ENCODE measurements around the gene STMN1. TPM values are rescaled to one million over a fixed set of nuclear protein-coding genes. Genes with fewer than 3 reads are reported as not detected.

Gene STMN1
- total and polyA plus RNA-seq, 2 of the 8 experiments (the other 6 are each of a cell fraction or from before 2014, with no cell fraction given) = 116 to 564 TPM

DNA sequence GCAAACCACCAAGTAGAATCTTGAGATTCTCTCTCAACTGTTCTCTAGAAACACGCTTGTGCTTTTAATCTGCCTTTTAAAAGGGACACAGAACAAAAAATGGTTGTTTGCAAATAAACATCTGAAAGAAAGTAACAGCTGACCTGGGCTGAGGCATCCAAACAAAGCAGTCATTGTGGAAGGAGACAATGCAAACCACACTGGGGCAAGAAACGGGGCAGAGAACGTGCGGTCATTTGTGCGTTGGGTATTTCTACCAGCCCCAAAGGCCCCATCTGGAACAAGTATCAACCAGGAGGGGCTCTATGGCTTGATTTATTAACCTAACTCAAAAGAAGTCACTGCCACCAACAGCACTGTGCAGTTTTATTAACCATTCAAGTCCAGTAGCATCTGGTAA is 6.0 kb downstream of the STMN1 start:
- Histone ChIP-seq H3K27me3 (replicated peaks in 1 of 4; ENCODE audit: control insufficient read depth in 3 of 4, extremely low read depth in 1 of 4, insufficient read depth in 3 of 4, low read length in 3 of 4) (no peaks in the 10 kb centered on the region), H4K20me1 (replicated peaks in 1 of 2; ENCODE audit: control insufficient read depth in 1 of 2, insufficient read depth in 2 of 2, low read length in 2 of 2) (peaks cover 2 to 22% of the 10 kb centered on the region in 2 experiments), H4K8ac (ENCODE audit: extremely low read depth, insufficient read depth, low read length) (no peak overlapping the region), H3K14ac (ENCODE audit: insufficient read length) (no peak overlapping the region), H3K56ac (replicated peaks; ENCODE audit: insufficient read length, low read depth, low read length) (no peak overlapping the region), H4K5ac (ENCODE audit: insufficient read length, low read depth, low read length) (no peak overlapping the region), H3K4me2 (ENCODE audit: insufficient read depth in 1 of 2, low read depth in 2 of 2, low read length in 2 of 2) (no peak overlapping the region), H2BK120ac (replicated peaks; ENCODE audit: low read depth, low read length) (no peak overlapping the region), H2AFZ (ENCODE audit: low read length) (no peak overlapping the region), H3K23me2 (ENCODE audit: low read depth, low read length) (peaks cover 3% of the 10 kb centered on the region; the same call in 1 of the 2 replicates), H2BK12ac (ENCODE audit: low read depth, low read length) (no peak overlapping the region), H2BK15ac (ENCODE audit: low read length) (no peak overlapping the region), H4K91ac (replicated peaks; ENCODE audit: insufficient read length, low read length) (no peak overlapping the region), H2BK20ac (ENCODE audit: low read length) (no peak overlapping the region), H3K79me1 (ENCODE audit: low read depth, low read length) (0 out of 2 replicates have a peak, but pooled peaks cover 3% of the 10 kb centered on the region), H3K79me2 (ENCODE audit: control insufficient read depth in 1 of 2, insufficient read depth in 2 of 2, low read length in 2 of 2) (peaks cover 15 to 33% of the 10 kb centered on the region in 2 experiments), H3K4me3 (ENCODE audit: extremely low read depth in 1 of 4, insufficient read depth in 2 of 4, low read depth in 3 of 4, low read length in 4 of 4) (no peak overlapping the region), H3K4ac (replicated peaks; ENCODE audit: insufficient read length, low read depth, low read length) (no peak overlapping the region), H3K27ac (ENCODE audit: low read depth, low read length) (no peak overlapping the region), H3K9me3 (ENCODE audit: insufficient read depth in 2 of 2, low read depth in 1 of 2, low read length in 1 of 2) (no peaks in the 10 kb centered on the region), H3K4me1 (replicated peaks in 1 of 4; ENCODE audit: control insufficient read depth in 3 of 4, insufficient read depth in 4 of 4, low read length in 3 of 4) (peaks cover 0 to 6% (median 0%) of the 10 kb centered on the region in 4 experiments; a peak in 2 of 7 replicates), H2BK5ac (ENCODE audit: low read depth, low read length) (no peak overlapping the region), H3K9ac (replicated peaks in 1 of 4; ENCODE audit: extremely low read depth in 1 of 4, low read depth in 3 of 4, low read length in 3 of 4) (no peak overlapping the region), H3K36me3 (ENCODE audit: control insufficient read depth in 2 of 4, insufficient read depth in 4 of 4, low read length in 3 of 4) (peaks cover 25 to 58% (median 45%) of the 10 kb centered on the region in 4 experiments), H2AK5ac (ENCODE audit: low read depth, low read length) (no peak overlapping the region), H3K18ac (ENCODE audit: extremely low read depth, low read length) (no peak overlapping the region), H3K23ac (ENCODE audit: insufficient read length) (no peak overlapping the region)
- DNase-seq (ENCODE audit: low read depth in 1 of 2, low spot score in 2 of 2) (no peak), FAIRE-seq (no peak)
- CTCF ChIA-PET (ENCODE audit: partially characterized antibody) = interaction anchor here (1.7 to 16.4 kb wide), 2 partner anchors 11 to 96 kb away, joined by 4 to 330 read pairs; partner anchors contain the start of gene PAFAH2
- WGBS, 2 experiments (ENCODE audit: extremely low coverage in 1 of 2, insufficient coverage in 1 of 2, insufficient read length in 1 of 2, insufficient replicate concordance in 2 of 2, low coverage in 1 of 2, low lambda C conversion rate in 2 of 2, missing lambda C conversion rate in 1 of 2) = 97% methylated on average over 5 of the region's 5 CpGs; no CpG with 5 or more reads in 1 of the 2 experiments
- no peak for TF ChIP-seq YY1 (IDR thresholded peaks at IDR 0.05; ENCODE audit: low read depth, low read length)
- TF ChIP-seq NANOG (IDR thresholded peaks at IDR 0.05; ENCODE audit: insufficient read depth, low read depth, low read length, poor library complexity, severe bottlenecking) = no peak
- no peak for TF ChIP-seq PHF8 (conservative IDR thresholded peaks at IDR 0.05; ENCODE audit: low read depth, low read length)
- no peak for TF ChIP-seq MAX (IDR thresholded peaks at IDR 0.05)
- no peak for TF ChIP-seq JUN (IDR thresholded peaks at IDR 0.05; ENCODE audit: low read depth, low read length)
- no peak for TF ChIP-seq TBP (IDR thresholded peaks at IDR 0.05; ENCODE audit: low read depth, low read length)
- no peak for TF ChIP-seq NRF1 (IDR thresholded peaks at IDR 0.05; ENCODE audit: low read depth, low read length)
- TF ChIP-seq SRF (IDR thresholded peaks at IDR 0.05; ENCODE audit: low read depth, low read length) = no peak
- TF ChIP-seq TAF1 (IDR thresholded peaks at IDR 0.05; ENCODE audit: low read depth, low read length) = no peak
- no peak for TF ChIP-seq TEAD4 (IDR thresholded peaks at IDR 0.05; ENCODE audit: low read depth, low read length)
- no peak for TF ChIP-seq BRCA1 (IDR thresholded peaks at IDR 0.05; ENCODE audit: low read depth, low read length)
- POLR2A ChIA-PET (ENCODE audit: partially characterized antibody) = interaction anchor here (0.5 to 2.4 kb wide), 6 partner anchors 14 to 124 kb away, joined by 3 to 6 read pairs (median 4); no protein-coding TSS in a partner anchor

Data from H1 (cell line).